Myometrial cell (primary cell): Measurements from ENCODE around the gene FRZB. TPM values are rescaled to one million over a fixed set of nuclear protein-coding genes. Genes with fewer than 3 reads are reported as not detected.

Source experiments
- total RNA-seq: library from RNA; depleted of rRNA; stranded (reverse); fragments of >200 nt; gene quantifications from 2 replicates; pipeline ENCODE4 v1.2.3, GENCODE V29; 2015

Gene FRZB, protein sequence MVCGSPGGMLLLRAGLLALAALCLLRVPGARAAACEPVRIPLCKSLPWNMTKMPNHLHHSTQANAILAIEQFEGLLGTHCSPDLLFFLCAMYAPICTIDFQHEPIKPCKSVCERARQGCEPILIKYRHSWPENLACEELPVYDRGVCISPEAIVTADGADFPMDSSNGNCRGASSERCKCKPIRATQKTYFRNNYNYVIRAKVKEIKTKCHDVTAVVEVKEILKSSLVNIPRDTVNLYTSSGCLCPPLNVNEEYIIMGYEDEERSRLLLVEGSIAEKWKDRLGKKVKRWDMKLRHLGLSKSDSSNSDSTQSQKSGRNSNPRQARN
- under 0.01 and 0.58 TPM in 2 replicates for total RNA-seq

DNA sequence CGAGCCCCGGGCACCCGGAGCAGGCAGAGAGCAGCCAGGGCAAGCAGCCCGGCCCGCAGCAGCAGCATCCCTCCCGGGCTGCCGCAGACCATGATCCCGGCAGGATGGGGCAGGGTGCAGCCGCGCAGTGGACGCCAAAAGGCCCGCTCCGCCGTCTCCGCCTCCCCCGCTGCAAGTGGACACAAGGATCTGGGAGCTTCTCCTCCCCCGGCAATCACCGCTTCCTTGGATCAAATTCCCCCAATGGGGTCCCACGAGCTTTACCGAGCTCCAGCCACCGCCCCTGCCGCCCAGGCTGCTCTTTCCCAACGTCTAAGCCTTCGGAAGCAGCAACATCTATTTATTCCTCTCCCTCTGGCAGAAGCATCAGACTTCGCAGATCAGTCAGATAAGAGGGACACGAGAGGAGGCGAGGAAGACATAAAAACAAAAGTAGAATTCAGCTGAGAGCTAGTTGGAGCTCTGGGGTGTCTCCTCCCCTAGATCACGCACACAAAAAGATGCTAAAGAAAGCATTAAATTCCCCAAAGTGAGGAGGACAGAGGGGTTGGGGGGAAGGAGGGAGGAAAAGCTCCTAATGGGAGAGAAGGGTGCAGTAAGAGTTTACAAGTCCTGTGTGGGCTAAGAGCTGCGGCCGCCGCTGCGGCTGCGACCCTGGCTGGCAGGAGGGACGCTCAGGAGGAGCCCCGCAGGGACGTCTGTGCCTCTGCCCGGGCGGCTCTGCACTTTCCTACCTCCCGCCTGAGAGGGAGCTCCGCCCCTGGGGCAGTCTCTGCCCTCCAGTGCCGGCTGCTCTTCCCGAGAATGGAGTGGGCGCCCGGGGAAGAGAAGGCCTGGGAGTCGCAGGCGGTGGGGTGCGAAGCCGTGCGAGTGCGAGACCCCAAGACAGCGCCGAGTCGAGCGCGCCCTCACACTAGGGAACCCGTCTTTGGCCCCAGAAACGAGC lies at the start of gene FRZB:
TSS of gene FRZB (minus strand) at position 177 of the 946 bp plus-strand sequence. CDS start at position 92, 85 bp downstream.

Other genes with a start within 250 kb of the FRZB start
- 87.9 and 131 TPM in 2 replicates for gene DNAJC10, start 150.4 kb downstream of the FRZB start, total RNA-seq
- gene NCKAP1, start 171.8 kb upstream of the FRZB start, total RNA-seq = 82.9 and 89.1 TPM in 2 replicates
- 1.4 and 5.8 TPM in 2 replicates for gene DUSP19, start 212.1 kb upstream of the FRZB start, total RNA-seq